LNCaP clone FGC (cell line): ENCODE data around the gene WARS2.

Experiments
- DNase-seq: peaks from one replicate; pipeline ENCODE4 v3.0.0-alpha.2; 2011; ENCODE audit warnings: low read depth
- H3K4me3 ChIP-seq: 2 replicates; pipeline ENCODE4 v1.5.1; 2011; ENCODE audit warnings: mild to moderate bottlenecking, low read depth, low read length, control low read depth
- TF ChIP-seq, protein P1 (sequence below): IDR thresholded peaks from 2 replicates; pipeline ENCODE4 v1.5.1; 2012; ENCODE audit warnings: mild to moderate bottlenecking; ENCODE audit not compliant: control insufficient read depth, insufficient read depth; ENCODE audit errors: extremely low read depth

WARS2 gene

GRCh38 chr1:119150150-119150549, 9.7 kb upstream of the WARS2 start:
- TF ChIP-seq, protein P1, sequence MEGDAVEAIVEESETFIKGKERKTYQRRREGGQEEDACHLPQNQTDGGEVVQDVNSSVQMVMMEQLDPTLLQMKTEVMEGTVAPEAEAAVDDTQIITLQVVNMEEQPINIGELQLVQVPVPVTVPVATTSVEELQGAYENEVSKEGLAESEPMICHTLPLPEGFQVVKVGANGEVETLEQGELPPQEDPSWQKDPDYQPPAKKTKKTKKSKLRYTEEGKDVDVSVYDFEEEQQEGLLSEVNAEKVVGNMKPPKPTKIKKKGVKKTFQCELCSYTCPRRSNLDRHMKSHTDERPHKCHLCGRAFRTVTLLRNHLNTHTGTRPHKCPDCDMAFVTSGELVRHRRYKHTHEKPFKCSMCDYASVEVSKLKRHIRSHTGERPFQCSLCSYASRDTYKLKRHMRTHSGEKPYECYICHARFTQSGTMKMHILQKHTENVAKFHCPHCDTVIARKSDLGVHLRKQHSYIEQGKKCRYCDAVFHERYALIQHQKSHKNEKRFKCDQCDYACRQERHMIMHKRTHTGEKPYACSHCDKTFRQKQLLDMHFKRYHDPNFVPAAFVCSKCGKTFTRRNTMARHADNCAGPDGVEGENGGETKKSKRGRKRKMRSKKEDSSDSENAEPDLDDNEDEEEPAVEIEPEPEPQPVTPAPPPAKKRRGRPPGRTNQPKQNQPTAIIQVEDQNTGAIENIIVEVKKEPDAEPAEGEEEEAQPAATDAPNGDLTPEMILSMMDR = no peak

DNA sequence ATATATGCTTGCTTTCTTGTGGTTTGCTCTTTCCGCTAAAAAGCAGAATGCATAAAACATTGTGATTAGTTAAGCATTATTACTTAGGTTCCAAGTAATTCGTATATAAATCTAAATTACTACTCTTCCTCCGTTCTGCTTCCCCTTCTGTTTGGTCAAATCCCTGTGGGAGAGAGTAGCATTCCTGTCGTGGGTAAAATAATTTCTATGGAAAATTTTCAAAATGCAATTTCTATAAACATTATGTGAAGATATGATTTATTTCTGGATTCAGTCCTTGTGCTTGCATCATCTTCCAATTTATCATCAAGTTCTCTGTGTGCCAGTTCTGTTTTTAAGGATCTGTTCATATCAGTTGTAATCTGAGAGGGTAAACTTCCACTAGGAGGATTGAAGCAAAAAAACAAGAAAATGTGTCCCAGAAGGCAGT, 7.2 kb upstream of the WARS2 start:
- TF ChIP-seq, protein P1 = no peak
- H3K4me3 ChIP-seq = no peak overlapping the region
- DNase-seq = no peak

More at GRCh38 chr1:119150150-119150549, 9.7 kb upstream of the WARS2 start:
- H3K4me3 ChIP-seq = no peak overlapping the region
- no peak for DNase-seq

DNA sequence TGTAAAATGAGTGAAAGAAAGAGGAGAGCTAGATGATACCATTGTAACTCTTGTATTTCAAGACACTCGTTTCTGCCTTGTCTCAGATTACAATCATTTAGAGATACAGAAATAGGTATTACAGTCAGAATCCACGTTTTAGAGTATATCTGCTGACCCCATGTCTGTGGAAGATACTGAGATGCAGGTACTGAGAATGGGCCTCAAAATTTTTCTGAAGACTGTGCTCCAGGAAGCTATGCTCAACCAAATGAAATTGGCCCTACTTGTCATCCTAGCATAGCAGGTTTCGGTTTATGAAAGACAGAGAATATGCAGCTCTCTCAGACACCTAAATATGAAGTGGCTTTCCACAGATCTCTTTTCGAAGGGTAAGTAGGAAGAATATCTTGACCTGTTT, 6.0 kb upstream of the WARS2 start:
- TF ChIP-seq, protein P1 = no peak
- DNase-seq = no peak
- H3K4me3 ChIP-seq = no peak overlapping the region

DNA sequence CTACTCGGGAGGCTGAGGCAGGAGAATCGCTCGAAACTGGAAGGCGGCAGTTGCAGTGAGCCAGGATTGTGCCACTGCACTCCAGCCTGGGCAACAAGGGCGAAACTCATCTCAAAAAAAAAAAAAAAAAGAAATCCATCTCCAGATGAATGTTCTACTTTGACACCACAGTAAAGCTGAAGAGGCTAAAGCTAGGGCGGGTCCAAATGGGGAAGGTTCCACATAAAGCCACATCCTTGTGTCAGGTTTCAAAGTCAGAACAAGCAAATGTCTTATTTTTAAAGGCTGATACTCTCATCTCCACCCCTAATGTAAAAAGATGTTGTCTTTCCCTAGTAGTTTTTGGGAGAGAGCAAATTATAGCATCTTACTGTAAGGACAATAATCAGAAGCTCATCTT, 4.4 kb upstream of the WARS2 start:
- TF ChIP-seq, protein P1 = no peak
- DNase-seq = no peak
- no peak overlapping the region for H3K4me3 ChIP-seq

DNA sequence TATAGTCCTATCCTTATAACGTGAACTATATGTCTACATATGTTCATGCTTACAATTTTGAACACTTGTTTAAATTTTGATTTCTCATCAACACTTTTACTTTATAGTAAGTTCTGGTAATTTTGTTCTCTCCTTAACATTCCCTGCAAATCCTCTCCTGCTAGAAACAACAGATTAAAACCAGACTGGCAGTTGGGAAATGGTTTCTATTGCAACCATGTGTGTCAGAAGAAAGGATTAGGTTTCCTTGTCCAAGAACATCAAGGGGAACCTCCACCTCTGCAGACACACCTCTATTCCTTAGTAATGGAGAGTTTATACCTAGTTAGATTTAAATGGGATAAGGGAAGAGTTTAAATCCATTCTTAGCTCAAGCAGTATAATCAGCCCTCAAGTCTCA, 3.3 kb upstream of the WARS2 start:
- DNase-seq = no peak
- H3K4me3 ChIP-seq = no peak overlapping the region
- TF ChIP-seq, protein P1 = no peak

DNA sequence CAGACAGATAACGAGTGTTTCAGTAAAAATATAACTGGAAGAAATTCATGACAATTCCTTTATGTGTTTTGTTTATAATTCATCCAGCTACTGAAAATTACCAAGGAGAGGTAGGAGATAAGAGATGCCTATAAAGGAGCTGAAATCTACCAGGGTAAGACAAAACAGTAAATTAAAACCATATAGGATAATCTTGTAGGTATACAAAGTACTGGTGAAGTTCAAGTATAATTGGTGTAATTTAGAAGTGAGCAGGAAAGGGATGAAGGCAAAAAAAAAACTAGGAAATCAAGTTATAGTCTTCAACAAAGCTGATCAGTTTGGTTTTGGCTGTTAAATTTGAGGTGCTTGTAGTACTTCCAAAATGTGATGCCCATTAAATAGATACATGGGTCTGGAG, 1.2 kb upstream of the WARS2 start:
- TF ChIP-seq, protein P1 = no peak
- H3K4me3 ChIP-seq = peak overlapping the region; percentile 72

GRCh38 chr1:119141020-119141424, 569 bp upstream of the WARS2 start:
- no peak for DNase-seq
- TF ChIP-seq, protein P1 = peak; percentile 47

More for the DNA sequence above, 1.2 kb upstream of the WARS2 start:
- DNase-seq = no peak

More at GRCh38 chr1:119141020-119141424, 569 bp upstream of the WARS2 start:
- peak overlapping the region; percentile 72 for H3K4me3 ChIP-seq
